SK-N-SH (cell line): ENCODE data around the gene CAD. TPM values are rescaled to one million over a fixed set of nuclear protein-coding genes. Genes with fewer than 3 reads are reported as not detected.

Experiments used
- CTCF ChIA-PET: fragments of 300-600, 350-600 bp; formaldehyde crosslinking; extraction: SDS; loops from one replicate; lab custom pipeline; 2021; lab: Yijun Ruan, JAX
- POLR2A ChIA-PET: fragments of 350-600 bp; sonication (Branson Sonifier 250); formaldehyde crosslinking; extraction: SDS; loops from one replicate; lab custom pipeline; 2020; ENCODE audit warnings: antibody characterized with exemption, inconsistent platforms; lab: Yijun Ruan, JAX
- DNase-seq: peaks from one replicate; pipeline ENCODE4 v3.0.0; 2012
- H2AFZ ChIP-seq: fragments of 200-600 bp; sonication (generic); 2 replicates; pipeline ENCODE4 v1.8.1; 2016; ENCODE audit warnings: antibody characterized with exemption, mild to moderate bottlenecking, low read depth
- H3F3A ChIP-seq: fragments of 200-600 bp; sonication (generic); replicated peaks from 2 replicates; pipeline ENCODE3; 2016; ENCODE audit warnings: antibody characterized with exemption, mild to moderate bottlenecking; ENCODE audit not compliant: insufficient read depth
- H3K27ac ChIP-seq, 2 experiments: fragments of 200-500 bp in 1 of 2; fragments of 200-600 bp in 1 of 2; sonication (Bioruptor generic) in 1 of 2; sonication (generic), shearing (Covaris generic) in 1 of 2; 2 replicates each; pipeline versions ENCODE4 v1.5.1 to v1.6.1; 2014 to 2016; ENCODE audit warnings: low read depth in 2 of 2, inconsistent platforms in 1 of 2, low read length in 1 of 2, mild to moderate bottlenecking in 1 of 2, mixed read lengths in 1 of 2
- H3K27me3 ChIP-seq: fragments of 200-600 bp; sonication (generic), shearing (Covaris generic); 2 replicates; pipeline ENCODE4 v1.6.1; 2016; ENCODE audit warnings: mixed run types; ENCODE audit not compliant: insufficient read depth
- H3K36me3 ChIP-seq, 2 experiments: fragments of 200-500 bp in 1 of 2; fragments of 200-600 bp in 1 of 2; sonication (Bioruptor generic) in 1 of 2; sonication (generic) in 1 of 2; replicated peaks in 1 of 2; 2 replicates each; pipeline versions ENCODE3 to v1.5.1; 2014 to 2016; ENCODE audit warnings: low read length in 1 of 2, mild to moderate bottlenecking in 1 of 2; ENCODE audit not compliant: insufficient read depth in 2 of 2, control insufficient read depth in 1 of 2
- H3K4me1 ChIP-seq, 2 experiments: fragments of 200-500 bp in 1 of 2; fragments of 200-600 bp in 1 of 2; sonication (Bioruptor generic) in 1 of 2; sonication (generic), shearing (Covaris generic) in 1 of 2; 2 replicates each; pipeline versions ENCODE4 v1.5.1 to v1.6.1; 2014 to 2016; ENCODE audit warnings: low read depth in 1 of 2, low read length in 1 of 2, mixed run types in 1 of 2; ENCODE audit not compliant: insufficient read depth in 2 of 2, control insufficient read depth in 1 of 2
- H3K4me2 ChIP-seq: fragments of 200-600 bp; sonication (generic), shearing (Covaris generic); 2 replicates; pipeline ENCODE4 v1.6.1; 2017; ENCODE audit warnings: mixed run types
- H3K4me3 ChIP-seq, 2 experiments: fragments of 200-500 bp in 1 of 2; fragments of 200-600 bp in 1 of 2; sonication (Bioruptor generic) in 1 of 2; sonication (generic), shearing (Covaris generic) in 1 of 2; 2 replicates each; pipeline versions ENCODE4 v1.5.1 to v1.8.1; 2014 to 2016; ENCODE audit warnings: low read depth in 2 of 2, inconsistent platforms in 1 of 2, low read length in 1 of 2, mild to moderate bottlenecking in 1 of 2, mixed read lengths in 1 of 2, moderate library complexity in 1 of 2
- H3K79me2 ChIP-seq: fragments of 200-600 bp; sonication (generic); 2 replicates; pipeline ENCODE4 v1.8.1; 2017; ENCODE audit warnings: mild to moderate bottlenecking; ENCODE audit not compliant: insufficient read depth
- H3K9ac ChIP-seq: fragments of 200-600 bp; sonication (generic); 2 replicates; pipeline ENCODE4 v1.6.1; 2017; ENCODE audit warnings: mixed run types
- H3K9me2 ChIP-seq: fragments of 200-600 bp; sonication (generic); 2 replicates; pipeline ENCODE4 v1.6.1; 2017; ENCODE audit warnings: mixed run types
- H3K9me3 ChIP-seq: fragments of 200-600 bp; sonication (generic); 2 replicates; pipeline ENCODE4 v1.6.1; 2017; ENCODE audit warnings: mixed run types, mild to moderate bottlenecking, moderate library complexity
- H4K20me1 ChIP-seq: fragments of 200-600 bp; sonication (generic); 2 replicates; pipeline ENCODE4 v1.6.1; 2017; ENCODE audit warnings: mild to moderate bottlenecking, mixed run types; ENCODE audit not compliant: insufficient read depth
- EP300 ChIP-seq, 2 experiments: IDR thresholded peaks; 2 replicates each; pipeline versions ENCODE4 v1.4.0 to v1.6.1; 2012; ENCODE audit warnings: borderline replicate concordance in 1 of 2, low read depth in 1 of 2, low read length in 1 of 2
- EZH2phosphoT487 ChIP-seq: fragments of 200-600 bp; sonication (generic); IDR thresholded peaks from 2 replicates; pipeline ENCODE4 v1.6.1; 2017; ENCODE audit warnings: low read depth, mixed run types, mild to moderate bottlenecking, antibody characterized with exemption, moderate library complexity, borderline replicate concordance
- FOSL2 ChIP-seq: IDR thresholded peaks from 2 replicates; pipeline ENCODE4 v1.4.0; 2012; ENCODE audit warnings: low read depth, mild to moderate bottlenecking, moderate library complexity, borderline replicate concordance
- GATA2 ChIP-seq: sonication (generic); formaldehyde crosslinking; IDR thresholded peaks from 2 replicates; pipeline ENCODE4 v1.5.0; 2020; ENCODE audit warnings: mild to moderate bottlenecking, missing genetic modification reagents
- YY1 ChIP-seq: IDR thresholded peaks from 2 replicates; pipeline ENCODE4 v1.4.0; 2012; ENCODE audit warnings: low read depth, mild to moderate bottlenecking
- WGBS: methylation state at CpG from one replicate; pipeline ENCODE4 v1.1.6; 2017; ENCODE audit warnings: low lambda C conversion rate; 5-methylcytosine and 5-hydroxymethylcytosine counted together
- polyA plus RNA-seq, 3 experiments: library from polyadenylated mRNA; depleted of rRNA; stranded (reverse); fragments of >200 nt; gene quantifications; 2 replicates each; pipeline ENCODE4 v1.2.3, GENCODE V29; 2012
- TF ChIP-seq, protein P1 (sequence below): fragments of 200-600 bp; sonication (generic); IDR thresholded peaks from 2 replicates; pipeline ENCODE4 v1.6.1; 2017; ENCODE audit warnings: antibody characterized with exemption, mild to moderate bottlenecking, moderate library complexity
- TF ChIP-seq, protein P2 (sequence below): IDR thresholded peaks from 2 replicates; pipeline ENCODE4; 2012
- TF ChIP-seq, protein P3 (sequence below): IDR thresholded peaks from 2 replicates; pipeline ENCODE4 v1.4.0; 2012; ENCODE audit warnings: low read depth

Gene CAD
- polyA plus RNA-seq, 1 of the 3 experiments (the other 2 are of a cell fraction), result 47.6 TPM

DNA sequence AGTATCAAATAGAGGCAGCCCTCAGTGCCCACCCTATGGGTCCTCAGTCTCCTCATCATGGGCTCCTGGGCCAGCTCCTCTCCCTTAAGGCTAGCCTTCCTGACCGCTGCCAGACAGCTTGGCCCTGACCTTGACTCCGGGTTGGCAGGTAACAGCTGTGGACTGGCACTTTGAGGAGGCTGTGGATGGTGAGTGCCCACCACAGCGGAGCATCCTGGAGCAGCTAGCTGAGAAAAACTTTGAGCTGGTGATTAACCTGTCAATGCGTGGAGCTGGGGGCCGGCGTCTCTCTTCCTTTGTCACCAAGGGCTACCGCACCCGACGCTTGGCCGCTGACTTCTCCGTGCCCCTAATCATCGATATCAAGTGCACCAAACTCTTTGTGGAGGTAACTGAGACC lies 19.0 kb downstream of the CAD start:
- no peaks in the 10 kb centered on the region for H4K20me1 ChIP-seq
- no peak overlapping the region for H2AFZ ChIP-seq
- no peak overlapping the region for H3K4me2 ChIP-seq
- no peak overlapping the region for H3K27ac ChIP-seq
- no peak for DNase-seq
- H3K79me2 ChIP-seq, result no peaks in the 10 kb centered on the region
- no peaks in the 10 kb centered on the region for H3F3A ChIP-seq
- no peak overlapping the region for H3K4me3 ChIP-seq
- no peak overlapping the region for H3K9ac ChIP-seq
- ChIA-PET POLR2A (interaction anchor here (0.7 kb wide), 1 partner anchor 127 kb away, joined by 3 read pairs; no protein-coding TSS in a partner anchor), CTCF (interaction anchor here (0.7 to 6.8 kb wide), 3 partner anchors 15 to 67 kb away, joined by 4 to 39 read pairs (median 4); partner anchors contain the start of gene TRIM54)
- no peaks in the 10 kb centered on the region for H3K27me3 ChIP-seq
- H3K9me2 ChIP-seq, result no peaks in the 10 kb centered on the region
- 95% methylated on average over 12 of the region's 12 CpGs for WGBS
- no peaks in the 10 kb centered on the region for H3K4me1 ChIP-seq
- H3K36me3 ChIP-seq, result peaks cover 48 to 93% of the 10 kb centered on the region in 2 experiments
- TF ChIP-seq YY1, result no peak
- no peaks in the 10 kb centered on the region for H3K9me3 ChIP-seq

DNA sequence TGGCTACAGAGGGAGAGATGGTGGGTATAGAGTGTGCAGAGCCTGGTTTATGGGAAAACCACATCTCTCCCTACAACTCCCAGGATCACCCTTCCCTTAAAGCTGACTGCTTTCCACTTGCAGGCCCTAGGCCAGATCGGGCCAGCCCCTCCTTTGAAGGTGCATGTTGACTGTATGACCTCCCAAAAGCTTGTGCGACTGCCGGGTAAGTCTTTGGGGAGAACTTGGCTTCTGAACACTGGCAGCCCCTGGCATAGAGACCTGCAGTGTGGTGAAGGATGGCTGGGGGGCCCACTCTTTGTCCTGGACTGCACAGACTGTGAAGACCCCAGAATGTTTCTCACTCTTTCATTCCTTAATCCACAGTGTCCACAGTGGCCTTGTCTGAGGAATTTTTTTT lies 19.5 kb downstream of the CAD start:
- CTCF ChIA-PET, result interaction anchor here (0.7 to 6.8 kb wide), 3 partner anchors 15 to 67 kb away, joined by 4 to 39 read pairs (median 4); partner anchors contain the start of gene TRIM54
- H3K4me2 ChIP-seq, result no peak overlapping the region
- WGBS, result 90% methylated on average over 3 of the region's 3 CpGs
- H3K79me2 ChIP-seq, result no peaks in the 10 kb centered on the region
- H4K20me1 ChIP-seq, result no peaks in the 10 kb centered on the region
- no peak overlapping the region for H3K27ac ChIP-seq
- H3K4me3 ChIP-seq, result no peak overlapping the region
- no peaks in the 10 kb centered on the region for H3F3A ChIP-seq
- no peak overlapping the region for H3K9ac ChIP-seq
- no peaks in the 10 kb centered on the region for H3K9me2 ChIP-seq
- POLR2A ChIA-PET, result no interaction called here
- no peaks in the 10 kb centered on the region for H3K27me3 ChIP-seq
- TF ChIP-seq EZH2phosphoT487 (no peak), FOSL2 (no peak), EP300 (IDR thresholded peaks at IDR 0.05; ENCODE audit: borderline replicate concordance in 1 of 2, low read depth in 1 of 2, low read length in 1 of 2) (no peak), GATA2 (CRISPR knock-in tag) (no peak)
- TF ChIP-seq, protein P1, sequence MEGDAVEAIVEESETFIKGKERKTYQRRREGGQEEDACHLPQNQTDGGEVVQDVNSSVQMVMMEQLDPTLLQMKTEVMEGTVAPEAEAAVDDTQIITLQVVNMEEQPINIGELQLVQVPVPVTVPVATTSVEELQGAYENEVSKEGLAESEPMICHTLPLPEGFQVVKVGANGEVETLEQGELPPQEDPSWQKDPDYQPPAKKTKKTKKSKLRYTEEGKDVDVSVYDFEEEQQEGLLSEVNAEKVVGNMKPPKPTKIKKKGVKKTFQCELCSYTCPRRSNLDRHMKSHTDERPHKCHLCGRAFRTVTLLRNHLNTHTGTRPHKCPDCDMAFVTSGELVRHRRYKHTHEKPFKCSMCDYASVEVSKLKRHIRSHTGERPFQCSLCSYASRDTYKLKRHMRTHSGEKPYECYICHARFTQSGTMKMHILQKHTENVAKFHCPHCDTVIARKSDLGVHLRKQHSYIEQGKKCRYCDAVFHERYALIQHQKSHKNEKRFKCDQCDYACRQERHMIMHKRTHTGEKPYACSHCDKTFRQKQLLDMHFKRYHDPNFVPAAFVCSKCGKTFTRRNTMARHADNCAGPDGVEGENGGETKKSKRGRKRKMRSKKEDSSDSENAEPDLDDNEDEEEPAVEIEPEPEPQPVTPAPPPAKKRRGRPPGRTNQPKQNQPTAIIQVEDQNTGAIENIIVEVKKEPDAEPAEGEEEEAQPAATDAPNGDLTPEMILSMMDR, result no peak
- TF ChIP-seq, protein P2, sequence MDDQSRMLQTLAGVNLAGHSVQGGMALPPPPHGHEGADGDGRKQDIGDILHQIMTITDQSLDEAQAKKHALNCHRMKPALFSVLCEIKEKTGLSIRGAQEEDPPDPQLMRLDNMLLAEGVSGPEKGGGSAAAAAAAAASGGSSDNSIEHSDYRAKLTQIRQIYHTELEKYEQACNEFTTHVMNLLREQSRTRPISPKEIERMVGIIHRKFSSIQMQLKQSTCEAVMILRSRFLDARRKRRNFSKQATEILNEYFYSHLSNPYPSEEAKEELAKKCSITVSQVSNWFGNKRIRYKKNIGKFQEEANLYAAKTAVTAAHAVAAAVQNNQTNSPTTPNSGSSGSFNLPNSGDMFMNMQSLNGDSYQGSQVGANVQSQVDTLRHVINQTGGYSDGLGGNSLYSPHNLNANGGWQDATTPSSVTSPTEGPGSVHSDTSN, result no peak
- TF ChIP-seq, protein P3, sequence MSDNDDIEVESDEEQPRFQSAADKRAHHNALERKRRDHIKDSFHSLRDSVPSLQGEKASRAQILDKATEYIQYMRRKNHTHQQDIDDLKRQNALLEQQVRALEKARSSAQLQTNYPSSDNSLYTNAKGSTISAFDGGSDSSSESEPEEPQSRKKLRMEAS, result no peak
- H2AFZ ChIP-seq, result no peak overlapping the region
- no peaks in the 10 kb centered on the region for H3K9me3 ChIP-seq
- H3K36me3 ChIP-seq, result peaks cover 48 to 93% of the 10 kb centered on the region in 2 experiments
- DNase-seq, result no peak
- no peaks in the 10 kb centered on the region for H3K4me1 ChIP-seq
